GM18867 (cell line): Measurements from ENCODE around the gene FLAD1.

Experiments
- ATAC-seq: cut with Tn5 transposase; IDR thresholded peaks from one replicate; pipeline ENCODE4 v1.9.1; 2021; ENCODE audit warnings: mild to moderate bottlenecking, moderate library complexity; ENCODE audit not compliant: unreplicated experiment

Gene FLAD1

GRCh38 chr1:155002464-155003226 is 19.5 kb downstream of the FLAD1 start, which contains the start of gene ZBTB7B:
Gene ZBTB7B (plus strand): TSS chr1:155002802. CDS start chr1:155014661, 11,859 bp downstream.
- peak; percentile 1 for ATAC-seq

GRCh38 chr1:155003227-155003765 is 20.2 kb downstream of the FLAD1 start:
- ATAC-seq = no peak

GRCh38 chr1:155003766-155004351 is 20.7 kb downstream of the FLAD1 start:
- ATAC-seq = no peak

GRCh38 chr1:155004352-155005075 is 21.4 kb downstream of the FLAD1 start:
- no peak for ATAC-seq

- ATAC-seq = no peak
Observed at GRCh38 chr1:155005076-155006011, 22.2 kb downstream of the FLAD1 start.

DNA sequence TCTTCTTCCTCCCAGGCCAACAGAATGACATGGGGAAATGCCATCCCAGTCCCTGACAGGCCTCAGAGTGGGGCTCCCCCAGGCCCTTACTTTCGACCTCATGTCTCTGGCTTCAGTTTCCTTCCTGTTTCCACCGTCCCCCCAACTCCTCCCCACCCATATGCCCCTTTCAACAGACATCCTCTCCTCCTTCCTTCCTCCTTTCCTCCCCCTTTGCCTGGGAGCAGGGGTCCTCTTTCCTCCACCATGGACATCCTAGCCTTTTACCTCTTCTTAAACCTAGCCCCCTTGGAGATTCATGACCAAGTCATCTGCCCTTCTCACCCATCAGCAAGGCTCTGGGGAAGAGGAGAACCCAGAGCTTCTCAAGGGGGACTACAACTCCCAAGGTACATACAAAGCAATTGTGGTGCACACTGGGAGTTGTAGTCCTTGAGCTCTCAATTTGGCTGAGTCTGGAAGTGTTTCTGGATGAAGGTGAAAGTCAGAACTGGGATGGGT is 23.5 kb downstream of the FLAD1 start:
- no peak for ATAC-seq

DNA sequence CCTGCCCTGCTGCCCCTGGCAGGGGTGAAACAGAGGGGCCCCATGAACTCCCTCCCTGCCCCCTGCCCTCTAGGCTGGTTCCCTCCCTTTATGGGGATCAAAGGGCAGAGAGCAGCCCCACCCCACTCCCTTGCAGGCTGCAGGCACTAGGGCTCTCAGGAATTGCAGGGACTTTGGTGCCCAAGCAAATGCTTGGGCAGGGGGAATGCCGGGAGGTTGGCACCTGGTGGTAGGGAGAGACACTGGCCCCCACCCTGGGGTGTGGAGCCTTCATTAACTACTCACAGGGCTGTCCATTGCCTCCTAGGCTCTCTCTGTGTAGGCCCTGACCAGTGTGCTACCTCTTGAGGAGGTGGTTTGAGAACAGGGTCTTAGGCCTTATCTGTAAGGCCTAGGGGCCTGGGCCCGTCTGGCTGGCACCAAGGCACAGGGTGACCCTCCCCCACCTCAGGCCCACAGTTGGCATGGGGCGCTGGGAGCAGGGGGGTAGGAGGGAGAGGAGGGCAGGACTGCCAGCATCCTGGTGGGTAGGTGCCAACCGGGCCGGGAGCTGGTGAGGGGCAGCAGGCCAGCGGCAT is 24.2 kb downstream of the FLAD1 start:
- no peak for ATAC-seq

GRCh38 chr1:155008015-155008941 is 25.1 kb downstream of the FLAD1 start:
- ATAC-seq = no peak

DNA sequence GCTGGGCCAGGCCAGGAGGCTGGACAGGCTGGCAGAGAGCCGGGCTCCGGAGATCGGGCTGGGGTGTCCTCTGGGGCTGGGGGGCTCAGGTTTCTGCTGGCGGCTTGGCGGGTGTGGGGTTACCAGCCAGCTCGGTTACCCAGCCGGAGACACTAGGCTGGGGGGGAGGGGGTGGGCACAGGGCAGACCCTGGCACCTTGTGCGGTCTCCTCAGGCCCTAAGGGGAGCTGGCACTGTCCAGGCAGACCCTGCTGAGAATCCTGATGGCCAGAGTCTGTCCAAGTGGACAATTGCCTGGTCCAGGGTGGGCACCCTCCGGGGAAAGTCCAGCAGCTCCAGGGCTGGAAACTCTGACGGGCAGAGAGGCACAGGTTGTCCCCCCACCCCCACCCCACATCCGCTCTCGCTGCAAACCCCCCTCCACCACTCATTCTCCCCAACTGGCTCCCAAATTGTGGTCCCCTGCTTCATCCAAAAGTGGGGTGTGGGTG is 26.1 kb downstream of the FLAD1 start:
- no peak for ATAC-seq

DNA sequence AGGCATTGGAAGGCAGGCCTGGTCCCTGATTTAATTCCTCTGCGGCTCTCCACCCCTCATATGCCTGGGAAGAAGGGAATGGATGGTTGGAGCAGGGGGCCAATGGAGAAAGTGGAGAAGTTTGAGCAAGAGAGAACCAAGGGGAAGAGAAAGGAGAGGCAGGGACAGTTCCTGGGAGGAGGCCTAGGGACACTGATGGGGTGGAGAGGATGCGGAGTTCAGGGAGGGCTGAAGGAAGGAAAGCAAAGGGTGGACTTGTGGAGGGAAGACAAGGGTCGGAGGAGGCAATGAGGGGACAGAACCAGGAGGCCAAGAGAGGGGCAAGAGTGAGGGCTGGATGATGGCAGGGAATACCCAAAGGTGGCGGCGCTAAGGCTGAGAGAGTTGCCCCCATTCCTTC is 26.6 kb downstream of the FLAD1 start:
- no peak for ATAC-seq

- ATAC-seq = no peak
Observed at GRCh38 chr1:155010211-155010918, 27.2 kb downstream of the FLAD1 start.

GRCh38 chr1:155011004-155011416 is 27.9 kb downstream of the FLAD1 start:
- ATAC-seq = no peak

GRCh38 chr1:155011437-155012025 is 28.4 kb downstream of the FLAD1 start:
- ATAC-seq = no peak

GRCh38 chr1:155012026-155012546 is 28.9 kb downstream of the FLAD1 start:
- ATAC-seq = no peak

GRCh38 chr1:155012776-155013602 is 29.8 kb downstream of the FLAD1 start:
- ATAC-seq = no peak

GRCh38 chr1:155013632-155014031 is 30.5 kb downstream of the FLAD1 start:
- ATAC-seq = no peak
